ENCODE results near the gene ABHD17B.
"Not testable (repeated sequence)": the region's sequence is repeated elsewhere in the genome, so short reads cannot be mapped to it uniquely, and the experiment has no call there.

Gene ABHD17B

GRCh38 chr9:71908825-71909224, 2.2 kb downstream of the ABHD17B start:
- Histone ChIP-seq H3K9ac (ENCODE audit: low read depth, low read length, poor library complexity, severe bottlenecking) (peak overlapping the region; percentile 91), H2AFZ (ENCODE audit: low read length) (no peak overlapping the region), H3K4me1 (ENCODE audit: insufficient read depth, low read length, poor library complexity, severe bottlenecking) (peaks cover 39% of the 10 kb centered on the region), H3K79me2 (ENCODE audit: insufficient read depth, low read length) (peaks cover 95% of the 10 kb centered on the region), H3K4me3 (ENCODE audit: low read length, poor library complexity, severe bottlenecking) (peak overlapping the region; percentile 86), H3F3A (ENCODE audit: low read depth) (no peaks in the 10 kb centered on the region), H3K9me3 (ENCODE audit: insufficient read depth, low read depth, low read length) (no peaks in the 10 kb centered on the region), H3K4me2 (ENCODE audit: low read depth, low read length, poor library complexity, severe bottlenecking) (peak overlapping the region; percentile 93), H3K36me3 (ENCODE audit: insufficient read depth, low read length) (peaks cover 14% of the 10 kb centered on the region; the same call in 1 of the 2 replicates), H3K9me2 (replicated peaks; ENCODE audit: low read depth, low read length) (no peaks in the 10 kb centered on the region), H4K20me1 (ENCODE audit: insufficient read depth, low read length, poor library complexity, severe bottlenecking) (peaks cover 84% of the 10 kb centered on the region), H3K27me3 (ENCODE audit: insufficient read depth, low read length, poor library complexity, severe bottlenecking) (peaks cover 11% of the 10 kb centered on the region)
- TF ChIP-seq EZH2phosphoT487 (IDR thresholded peaks at IDR 0.05; ENCODE audit: borderline replicate concordance), result no peak
- TF ChIP-seq, protein P1, sequence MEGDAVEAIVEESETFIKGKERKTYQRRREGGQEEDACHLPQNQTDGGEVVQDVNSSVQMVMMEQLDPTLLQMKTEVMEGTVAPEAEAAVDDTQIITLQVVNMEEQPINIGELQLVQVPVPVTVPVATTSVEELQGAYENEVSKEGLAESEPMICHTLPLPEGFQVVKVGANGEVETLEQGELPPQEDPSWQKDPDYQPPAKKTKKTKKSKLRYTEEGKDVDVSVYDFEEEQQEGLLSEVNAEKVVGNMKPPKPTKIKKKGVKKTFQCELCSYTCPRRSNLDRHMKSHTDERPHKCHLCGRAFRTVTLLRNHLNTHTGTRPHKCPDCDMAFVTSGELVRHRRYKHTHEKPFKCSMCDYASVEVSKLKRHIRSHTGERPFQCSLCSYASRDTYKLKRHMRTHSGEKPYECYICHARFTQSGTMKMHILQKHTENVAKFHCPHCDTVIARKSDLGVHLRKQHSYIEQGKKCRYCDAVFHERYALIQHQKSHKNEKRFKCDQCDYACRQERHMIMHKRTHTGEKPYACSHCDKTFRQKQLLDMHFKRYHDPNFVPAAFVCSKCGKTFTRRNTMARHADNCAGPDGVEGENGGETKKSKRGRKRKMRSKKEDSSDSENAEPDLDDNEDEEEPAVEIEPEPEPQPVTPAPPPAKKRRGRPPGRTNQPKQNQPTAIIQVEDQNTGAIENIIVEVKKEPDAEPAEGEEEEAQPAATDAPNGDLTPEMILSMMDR (conservative IDR thresholded peaks at IDR 0.05; ENCODE audit: low read length), result no peak

DNA sequence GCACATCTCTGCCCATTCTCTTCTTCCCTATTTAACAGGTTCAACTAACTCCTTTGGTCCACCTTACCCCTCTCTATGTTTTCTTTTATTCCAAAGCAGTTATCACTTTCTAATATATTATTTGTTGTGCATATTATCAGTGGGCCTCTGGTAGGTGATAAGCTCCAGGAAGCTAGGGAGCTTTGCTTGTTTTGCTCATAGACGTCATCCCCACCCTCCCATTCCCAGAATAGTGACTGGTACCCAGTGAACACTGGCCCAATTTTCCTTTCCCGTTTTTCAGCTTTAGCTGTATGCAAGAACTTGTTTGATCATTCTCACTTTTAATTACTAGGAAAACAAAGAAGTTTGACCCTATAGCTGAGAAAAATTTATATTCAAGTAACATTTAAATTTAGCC, 6.9 kb downstream of the ABHD17B start:
- Histone ChIP-seq H3K4me1 (ENCODE audit: insufficient read depth, low read length, poor library complexity, severe bottlenecking) (peaks cover 65% of the 10 kb centered on the region), H3K9ac (ENCODE audit: low read depth, low read length, poor library complexity, severe bottlenecking) (peak overlapping the region; percentile 91), H3K4me2 (ENCODE audit: low read depth, low read length, poor library complexity, severe bottlenecking) (peak overlapping the region; percentile 93), H3K9me3 (ENCODE audit: insufficient read depth, low read depth, low read length) (no peaks in the 10 kb centered on the region), H3K79me2 (ENCODE audit: insufficient read depth, low read length) (peaks cover 95% of the 10 kb centered on the region), H3F3A (ENCODE audit: low read depth) (peaks cover 17% of the 10 kb centered on the region; the same call in 1 of the 2 replicates), H2AFZ (ENCODE audit: low read length) (no peak overlapping the region), H3K36me3 (ENCODE audit: insufficient read depth, low read length) (peaks cover 15% of the 10 kb centered on the region; the same call in 1 of the 2 replicates), H3K27me3 (ENCODE audit: insufficient read depth, low read length, poor library complexity, severe bottlenecking) (no peaks in the 10 kb centered on the region), H3K4me3 (ENCODE audit: low read length, poor library complexity, severe bottlenecking) (peak overlapping the region; percentile 86), H4K20me1 (ENCODE audit: insufficient read depth, low read length, poor library complexity, severe bottlenecking) (peaks cover 79% of the 10 kb centered on the region), H3K9me2 (replicated peaks; ENCODE audit: low read depth, low read length) (no peaks in the 10 kb centered on the region)
- TF ChIP-seq EZH2phosphoT487 (IDR thresholded peaks at IDR 0.05; ENCODE audit: borderline replicate concordance), result no peak
- TF ChIP-seq, protein P1 (conservative IDR thresholded peaks at IDR 0.05; ENCODE audit: low read length), result no peak

- peaks cover 22% of the 10 kb centered on the region for H3F3A ChIP-seq (ENCODE audit: low read depth)
- peak overlapping the region; percentile 93 for H3K4me2 ChIP-seq (ENCODE audit: low read depth, low read length, poor library complexity, severe bottlenecking)
- peaks cover 93% of the 10 kb centered on the region for H3K79me2 ChIP-seq (ENCODE audit: insufficient read depth, low read length)
- H3K4me3 ChIP-seq (ENCODE audit: low read length, poor library complexity, severe bottlenecking), result peak overlapping the region; percentile 86
- no peaks in the 10 kb centered on the region for H3K27me3 ChIP-seq (ENCODE audit: insufficient read depth, low read length, poor library complexity, severe bottlenecking)
- no peaks in the 10 kb centered on the region for H3K9me2 ChIP-seq (replicated peaks; ENCODE audit: low read depth, low read length)
- peak overlapping the region; percentile 91 for H3K9ac ChIP-seq (ENCODE audit: low read depth, low read length, poor library complexity, severe bottlenecking)
- peak; percentile 60; the same call in 1 of the 2 replicates for TF ChIP-seq EZH2phosphoT487 (IDR thresholded peaks at IDR 0.05; ENCODE audit: borderline replicate concordance)
- TF ChIP-seq, protein P1 (conservative IDR thresholded peaks at IDR 0.05; ENCODE audit: low read length), result peak; percentile 41
- H2AFZ ChIP-seq (ENCODE audit: low read length), result no peak overlapping the region
- no peaks in the 10 kb centered on the region for H3K9me3 ChIP-seq (ENCODE audit: insufficient read depth, low read depth, low read length)
- H3K4me1 ChIP-seq (ENCODE audit: insufficient read depth, low read length, poor library complexity, severe bottlenecking), result peaks cover 79% of the 10 kb centered on the region
- H4K20me1 ChIP-seq (ENCODE audit: insufficient read depth, low read length, poor library complexity, severe bottlenecking), result peaks cover 59% of the 10 kb centered on the region
- peaks cover 15% of the 10 kb centered on the region; the same call in 1 of the 2 replicates for H3K36me3 ChIP-seq (ENCODE audit: insufficient read depth, low read length)
Measured at GRCh38 chr9:71901695-71902597, 9.0 kb downstream of the ABHD17B start.

GRCh38 chr9:71898756-71899155, 12.2 kb downstream of the ABHD17B start:
- Histone ChIP-seq H3K9ac (ENCODE audit: low read depth, low read length, poor library complexity, severe bottlenecking) (peak overlapping the region; percentile 91), H3K4me2 (ENCODE audit: low read depth, low read length, poor library complexity, severe bottlenecking) (peak overlapping the region; percentile 93), H3K79me2 (ENCODE audit: insufficient read depth, low read length) (peaks cover 93% of the 10 kb centered on the region), H3K4me1 (ENCODE audit: insufficient read depth, low read length, poor library complexity, severe bottlenecking) (peaks cover 90% of the 10 kb centered on the region), H3F3A (ENCODE audit: low read depth) (peaks cover 22% of the 10 kb centered on the region), H4K20me1 (ENCODE audit: insufficient read depth, low read length, poor library complexity, severe bottlenecking) (peaks cover 37% of the 10 kb centered on the region), H3K4me3 (ENCODE audit: low read length, poor library complexity, severe bottlenecking) (peak overlapping the region; percentile 86)
- not testable (repeated sequence) for H3K9me2 ChIP-seq (replicated peaks; ENCODE audit: low read depth, low read length); H2AFZ ChIP-seq (ENCODE audit: low read length); H3K27me3 ChIP-seq (ENCODE audit: insufficient read depth, low read length, poor library complexity, severe bottlenecking); H3K36me3 ChIP-seq (ENCODE audit: insufficient read depth, low read length); H3K9me3 ChIP-seq (ENCODE audit: insufficient read depth, low read depth, low read length)
